K562 (cell line): ENCODE measurements around the gene SEPTIN8. TPM values are rescaled to one million over a fixed set of nuclear protein-coding genes. Genes with fewer than 3 reads are reported as not detected.

Experiments used
- ARID3B ChIP-seq: fragments of 250-450 bp; sonication (Bioruptor Pico); IDR thresholded peaks from 2 replicates; pipeline ENCODE4 v1.4.0; 2020; ENCODE audit warnings: borderline replicate concordance
- CSDE1 ChIP-seq, 2 experiments: fragments of 450-650 bp; IDR thresholded peaks; 2 replicates each; pipeline ENCODE4 v1.6.1; 2016; ENCODE audit warnings: mild to moderate bottlenecking in 1 of 2
- ESRRA ChIP-seq: fragments of 450-650 bp; IDR thresholded peaks from 2 replicates; pipeline ENCODE4 v1.6.1; 2014; ENCODE audit warnings: low read depth, mild to moderate bottlenecking, moderate library complexity, borderline replicate concordance
- EWSR1 ChIP-seq: fragments of 450-650 bp; IDR thresholded peaks from 2 replicates; pipeline ENCODE4 v1.6.1; 2018; ENCODE audit warnings: borderline replicate concordance, mild to moderate bottlenecking, low read depth, moderate library complexity; ENCODE audit not compliant: partially characterized antibody
- GTF2A2 ChIP-seq: IDR thresholded peaks from 2 replicates; pipeline ENCODE4 v1.6.1; 2016; ENCODE audit warnings: mild to moderate bottlenecking, missing genetic modification characterization, missing compliant biosample characterization
- GTF2F1 ChIP-seq: IDR thresholded peaks from 2 replicates; pipeline ENCODE4 v1.6.1; 2011; ENCODE audit warnings: low read depth, low read length, improper control_type of control experiment
- HEY1 ChIP-seq: fragments of 250-450 bp; sonication (Bioruptor Pico); IDR thresholded peaks from 2 replicates; pipeline ENCODE4 v1.5.0; 2020; ENCODE audit warnings: mild to moderate bottlenecking, moderate library complexity, borderline replicate concordance
- HMG20B ChIP-seq: fragments of 250-450 bp; sonication (Bioruptor Pico); IDR thresholded peaks from 2 replicates; pipeline ENCODE4 v1.5.0; 2021; ENCODE audit warnings: mild to moderate bottlenecking
- MEF2D ChIP-seq: conservative IDR thresholded peaks from 2 replicates; pipeline ENCODE4 v1.6.1; 2016; ENCODE audit warnings: low read depth, missing genetic modification characterization, missing compliant biosample characterization
- NFE2L1 ChIP-seq: fragments of 450-650 bp; IDR thresholded peaks from 2 replicates; pipeline ENCODE4 v1.6.1; 2016; ENCODE audit warnings: missing genetic modification characterization, low read depth, mild to moderate bottlenecking, missing compliant biosample characterization, moderate library complexity, borderline replicate concordance
- POLR2G ChIP-seq: fragments of 200-400 bp; formaldehyde crosslinking; IDR thresholded peaks from 2 replicates; pipeline ENCODE4 v1.6.1; 2017; ENCODE audit warnings: low read depth, mild to moderate bottlenecking, antibody characterized with exemption, low read length, moderate library complexity
- RBM22 ChIP-seq: fragments of 200-400 bp; formaldehyde crosslinking; IDR thresholded peaks from 2 replicates; pipeline ENCODE4 v1.6.1; 2018; ENCODE audit warnings: low read length, low read depth; ENCODE audit not compliant: poor library complexity, severe bottlenecking
- SMAD2 ChIP-seq: fragments of 150-350 bp; IDR thresholded peaks from 2 replicates; pipeline ENCODE4 v1.6.1; 2014; ENCODE audit warnings: low read depth, mild to moderate bottlenecking, low read length
- SMARCA5 ChIP-seq: fragments of 450-650 bp; IDR thresholded peaks from 2 replicates; pipeline ENCODE4 v1.6.1; 2016
- SREBF2 ChIP-seq: sonication (generic); formaldehyde crosslinking; IDR thresholded peaks from 2 replicates; pipeline ENCODE4 v1.4.0; 2020; ENCODE audit warnings: mild to moderate bottlenecking, missing genetic modification reagents
- SUPT5H ChIP-seq: fragments of 450-650 bp; IDR thresholded peaks from 2 replicates; pipeline ENCODE4 v1.6.1; 2016
- ZNF436 ChIP-seq: fragments of 250-450, 450-650 bp; sonication (Bioruptor Pico); formaldehyde crosslinking; IDR thresholded peaks from 2 replicates; pipeline ENCODE4 v1.7.0; 2020; ENCODE audit warnings: mild to moderate bottlenecking
- ZNF57 ChIP-seq: fragments of 450-650 bp; formaldehyde crosslinking; IDR thresholded peaks from 2 replicates; pipeline ENCODE4 v1.4.0; 2020; ENCODE audit warnings: mild to moderate bottlenecking, moderate library complexity
- polyA plus RNA-seq, 8 experiments: library from polyadenylated mRNA; depleted of rRNA in 4 of 8; stranded (reverse) in 5 of 8; unstranded in 3 of 8; fragments of >200 nt; fragmentation: Nextera tagmentation in 2 of 8; fragmentation: Illumina TruSeq in 1 of 8; extraction: Ambion mirVana in 2 of 8; extraction: Trizol in 1 of 8; gene quantifications; 2 replicates each; pipeline versions ENCODE4 v1.2.1 to v1.2.3, GENCODE V29; 2011 to 2014; ENCODE audit warnings: inconsistent platforms in 1 of 8, missing spikeins in 1 of 8
- total RNA-seq, 7 experiments: library from RNA; depleted of rRNA in 6 of 7; stranded (reverse); fragments of >200 nt in 6 of 7; fragmentation: Illumina TruSeq in 2 of 7; extraction: Trizol in 2 of 7; gene quantifications; 2 replicates each; pipeline versions ENCODE4 v1.2.1 to v1.2.3, GENCODE V29; 2011 to 2021; ENCODE audit warnings: low replicate concordance in 1 of 7
- TF ChIP-seq, protein P1 (sequence below): fragments of 200-800 bp; sonication (Bioruptor generic); IDR thresholded peaks from 2 replicates; pipeline ENCODE4 v1.6.1; 2017; ENCODE audit warnings: missing genetic modification characterization, missing compliant biosample characterization
- TF ChIP-seq, protein P2 (sequence below), 2 experiments: fragments of 450-650 bp in 1 of 2; sonication (generic) in 1 of 2; formaldehyde crosslinking; conservative IDR thresholded peaks; 2 replicates each; pipeline versions ENCODE4 v1.4.0 to v1.8.1; 2020 to 2022; ENCODE audit warnings: mild to moderate bottlenecking in 1 of 2, missing genetic modification reagents in 1 of 2
- TF ChIP-seq, protein P3 (sequence below), 2 experiments: fragments of 450-650 bp; IDR thresholded peaks; 2 replicates each; pipeline ENCODE4 v1.6.1; 2018; ENCODE audit warnings: mild to moderate bottlenecking in 2 of 2, low read depth in 1 of 2; ENCODE audit not compliant: partially characterized antibody in 2 of 2

SEPTIN8 gene
- total and polyA plus RNA-seq, 9 of the 15 experiments (the other 6 are each of a cell fraction or from before 2014, with no cell fraction given) = 19.3 to 142 (median 101) TPM

DNA sequence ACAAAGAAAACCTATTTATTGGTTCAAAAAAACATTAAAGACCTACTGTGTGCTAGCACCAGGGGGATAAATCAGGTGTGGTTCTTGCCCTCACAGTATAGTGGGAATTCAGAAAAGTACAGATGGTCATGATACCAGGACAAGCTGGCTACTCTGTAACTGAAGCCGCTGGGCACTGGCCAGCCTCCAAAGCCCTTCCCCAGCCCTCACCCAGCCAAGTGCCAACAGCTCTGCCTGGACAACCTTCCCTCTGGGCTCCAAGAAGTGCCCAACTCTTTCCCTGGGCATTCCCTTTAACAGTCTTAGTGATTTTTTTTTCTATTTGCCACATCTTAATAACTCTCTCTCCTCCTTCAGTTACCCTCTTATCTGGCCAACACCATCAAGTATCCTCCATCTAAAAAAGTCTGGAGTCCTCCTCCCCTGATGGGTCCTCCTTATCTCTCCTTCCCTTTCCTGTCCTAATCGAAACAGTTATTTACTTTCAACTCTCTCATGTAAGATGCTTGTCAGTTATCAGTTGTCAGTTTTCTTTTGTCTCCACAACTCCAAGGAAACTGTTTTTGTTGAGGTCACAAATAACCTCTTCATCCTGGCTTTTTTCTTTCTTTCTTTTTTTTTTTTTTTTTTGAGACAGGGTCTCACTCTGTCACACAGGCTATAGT lies 13.3 kb upstream of the SEPTIN8 start (continued):
- TF ChIP-seq, protein P1, sequence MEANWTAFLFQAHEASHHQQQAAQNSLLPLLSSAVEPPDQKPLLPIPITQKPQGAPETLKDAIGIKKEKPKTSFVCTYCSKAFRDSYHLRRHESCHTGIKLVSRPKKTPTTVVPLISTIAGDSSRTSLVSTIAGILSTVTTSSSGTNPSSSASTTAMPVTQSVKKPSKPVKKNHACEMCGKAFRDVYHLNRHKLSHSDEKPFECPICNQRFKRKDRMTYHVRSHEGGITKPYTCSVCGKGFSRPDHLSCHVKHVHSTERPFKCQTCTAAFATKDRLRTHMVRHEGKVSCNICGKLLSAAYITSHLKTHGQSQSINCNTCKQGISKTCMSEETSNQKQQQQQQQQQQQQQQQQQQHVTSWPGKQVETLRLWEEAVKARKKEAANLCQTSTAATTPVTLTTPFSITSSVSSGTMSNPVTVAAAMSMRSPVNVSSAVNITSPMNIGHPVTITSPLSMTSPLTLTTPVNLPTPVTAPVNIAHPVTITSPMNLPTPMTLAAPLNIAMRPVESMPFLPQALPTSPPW (CRISPR knock-in tag) = peak; percentile 51; the same call in 1 of the 2 replicates
- TF ChIP-seq SUPT5H (no peak), SMARCA5 (no peak), ZNF436 (CRISPR knock-in tag) (no peak), NFE2L1 (tag) (no peak), SMAD2 (no peak), GTF2F1 (no peak), HMG20B (CRISPR knock-in tag) (no peak), CSDE1 (IDR thresholded peaks at IDR 0.05) (no peak), ZNF57 (CRISPR knock-in tag) (no peak), HEY1 (CRISPR knock-in tag) (no peak), EWSR1 (no peak), SREBF2 (CRISPR knock-in tag) (no peak), GTF2A2 (tag) (no peak), ARID3B (CRISPR knock-in tag) (no peak), POLR2G (no peak), MEF2D (no peak; the same call in 1 of the 2 replicates), RBM22 (no peak), ESRRA (no peak)
- TF ChIP-seq, protein P2, sequence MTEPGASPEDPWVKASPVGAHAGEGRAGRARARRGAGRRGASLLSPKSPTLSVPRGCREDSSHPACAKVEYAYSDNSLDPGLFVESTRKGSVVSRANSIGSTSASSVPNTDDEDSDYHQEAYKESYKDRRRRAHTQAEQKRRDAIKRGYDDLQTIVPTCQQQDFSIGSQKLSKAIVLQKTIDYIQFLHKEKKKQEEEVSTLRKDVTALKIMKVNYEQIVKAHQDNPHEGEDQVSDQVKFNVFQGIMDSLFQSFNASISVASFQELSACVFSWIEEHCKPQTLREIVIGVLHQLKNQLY (CRISPR knock-in tag; conservative IDR thresholded peaks at IDR 0.05) = no peak
- TF ChIP-seq, protein P3, sequence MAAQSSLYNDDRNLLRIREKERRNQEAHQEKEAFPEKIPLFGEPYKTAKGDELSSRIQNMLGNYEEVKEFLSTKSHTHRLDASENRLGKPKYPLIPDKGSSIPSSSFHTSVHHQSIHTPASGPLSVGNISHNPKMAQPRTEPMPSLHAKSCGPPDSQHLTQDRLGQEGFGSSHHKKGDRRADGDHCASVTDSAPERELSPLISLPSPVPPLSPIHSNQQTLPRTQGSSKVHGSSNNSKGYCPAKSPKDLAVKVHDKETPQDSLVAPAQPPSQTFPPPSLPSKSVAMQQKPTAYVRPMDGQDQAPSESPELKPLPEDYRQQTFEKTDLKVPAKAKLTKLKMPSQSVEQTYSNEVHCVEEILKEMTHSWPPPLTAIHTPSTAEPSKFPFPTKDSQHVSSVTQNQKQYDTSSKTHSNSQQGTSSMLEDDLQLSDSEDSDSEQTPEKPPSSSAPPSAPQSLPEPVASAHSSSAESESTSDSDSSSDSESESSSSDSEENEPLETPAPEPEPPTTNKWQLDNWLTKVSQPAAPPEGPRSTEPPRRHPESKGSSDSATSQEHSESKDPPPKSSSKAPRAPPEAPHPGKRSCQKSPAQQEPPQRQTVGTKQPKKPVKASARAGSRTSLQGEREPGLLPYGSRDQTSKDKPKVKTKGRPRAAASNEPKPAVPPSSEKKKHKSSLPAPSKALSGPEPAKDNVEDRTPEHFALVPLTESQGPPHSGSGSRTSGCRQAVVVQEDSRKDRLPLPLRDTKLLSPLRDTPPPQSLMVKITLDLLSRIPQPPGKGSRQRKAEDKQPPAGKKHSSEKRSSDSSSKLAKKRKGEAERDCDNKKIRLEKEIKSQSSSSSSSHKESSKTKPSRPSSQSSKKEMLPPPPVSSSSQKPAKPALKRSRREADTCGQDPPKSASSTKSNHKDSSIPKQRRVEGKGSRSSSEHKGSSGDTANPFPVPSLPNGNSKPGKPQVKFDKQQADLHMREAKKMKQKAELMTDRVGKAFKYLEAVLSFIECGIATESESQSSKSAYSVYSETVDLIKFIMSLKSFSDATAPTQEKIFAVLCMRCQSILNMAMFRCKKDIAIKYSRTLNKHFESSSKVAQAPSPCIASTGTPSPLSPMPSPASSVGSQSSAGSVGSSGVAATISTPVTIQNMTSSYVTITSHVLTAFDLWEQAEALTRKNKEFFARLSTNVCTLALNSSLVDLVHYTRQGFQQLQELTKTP (IDR thresholded peaks at IDR 0.05; ENCODE audit: low read depth in 1 of 2, partially characterized antibody in 2 of 2) = no peak
